GM23248 (cell line): ENCODE data around the gene HIVEP3. TPM values are rescaled to one million over a fixed set of nuclear protein-coding genes. Genes with fewer than 3 reads are reported as not detected.

Experiments used
- DNase-seq: peaks from one replicate; pipeline ENCODE4 v3.0.0-alpha.2; 2015
- H2AFZ ChIP-seq: fragments of 200-600 bp; sonication (generic); 2 replicates; pipeline ENCODE4 v1.6.1; 2016; ENCODE audit warnings: antibody characterized with exemption
- H3F3A ChIP-seq: fragments of 200-600 bp; sonication (generic); 2 replicates; pipeline ENCODE4 v1.6.1; 2016; ENCODE audit warnings: mild to moderate bottlenecking, antibody characterized with exemption, mixed run types; ENCODE audit not compliant: insufficient read depth
- H3K27ac ChIP-seq: fragments of 200-600 bp; sonication (generic); 2 replicates; pipeline ENCODE4 v1.5.1; 2016; ENCODE audit warnings: mild to moderate bottlenecking
- H3K27me3 ChIP-seq: fragments of 200-600 bp; sonication (generic); replicated peaks from 2 replicates; pipeline ENCODE4 v1.6.1; 2016; ENCODE audit warnings: mild to moderate bottlenecking; ENCODE audit not compliant: insufficient read depth
- H3K36me3 ChIP-seq: fragments of 200-600 bp; sonication (generic); 2 replicates; pipeline ENCODE4 v1.6.1; 2016; ENCODE audit warnings: low read depth, mild to moderate bottlenecking
- H3K4me1 ChIP-seq: fragments of 200-600 bp; sonication (generic); 2 replicates; pipeline ENCODE4 v1.6.1; 2016; ENCODE audit warnings: mild to moderate bottlenecking; ENCODE audit not compliant: insufficient read depth
- H3K4me2 ChIP-seq: fragments of 200-600 bp; sonication (generic); one replicate; pipeline ENCODE4 v1.6.1; 2016; ENCODE audit warnings: mild to moderate bottlenecking; ENCODE audit not compliant: unreplicated experiment
- H3K4me3 ChIP-seq: fragments of 200-600 bp; sonication (generic); 2 replicates; pipeline ENCODE4 v1.5.1; 2016; ENCODE audit warnings: mild to moderate bottlenecking
- H3K79me2 ChIP-seq: fragments of 200-600 bp; sonication (generic); 2 replicates; pipeline ENCODE4 v1.6.1; 2016; ENCODE audit warnings: mild to moderate bottlenecking; ENCODE audit not compliant: insufficient read depth
- H3K9ac ChIP-seq: fragments of 200-600 bp; sonication (generic); 2 replicates; pipeline ENCODE4 v1.6.1; 2016; ENCODE audit warnings: mild to moderate bottlenecking
- H3K9me2 ChIP-seq: fragments of 200-600 bp; sonication (generic); 2 replicates; pipeline ENCODE4 v1.6.1; 2016; ENCODE audit warnings: mixed run types, mild to moderate bottlenecking, moderate library complexity; ENCODE audit not compliant: insufficient read depth
- H3K9me3 ChIP-seq: fragments of 200-600 bp; sonication (generic); one replicate; pipeline ENCODE4 v1.6.1; 2017; ENCODE audit warnings: low read depth
- H4K20me1 ChIP-seq: fragments of 200-600 bp; sonication (generic); 2 replicates; pipeline ENCODE4 v1.6.0; 2016; ENCODE audit not compliant: insufficient read depth
- EZH2 ChIP-seq: fragments of 200-600 bp; sonication (generic); IDR thresholded peaks from 2 replicates; pipeline ENCODE4 v1.6.1; 2018; ENCODE audit warnings: antibody characterized with exemption, mild to moderate bottlenecking; ENCODE audit not compliant: insufficient read depth, poor library complexity, severe bottlenecking
- EZH2phosphoT487 ChIP-seq: fragments of 200-600 bp; sonication (generic); IDR thresholded peaks from 2 replicates; pipeline ENCODE4 v1.6.1; 2018; ENCODE audit warnings: antibody characterized with exemption, moderate library complexity, mild to moderate bottlenecking, low read depth; ENCODE audit not compliant: insufficient read depth
- WGBS, 2 experiments: methylation state at CpG; one replicate each; pipeline ENCODE4 v1.1.6; 2015 to 2017; ENCODE audit warnings: low lambda C conversion rate in 2 of 2, low coverage in 1 of 2; ENCODE audit errors: missing lambda C conversion rate in 2 of 2; 5-methylcytosine and 5-hydroxymethylcytosine counted together
- in situ Hi-C: fragments of 300-500 bp; cut with MboI; formaldehyde crosslinking; loops from 2 replicates; pipeline ENCODE4 v1.15.0; 2020
- polyA plus RNA-seq: library from polyadenylated mRNA; unstranded; fragments of >200 nt; fragmentation: Nextera tagmentation; extraction: Ambion mirVana; gene quantifications from 2 replicates; pipeline ENCODE4 v1.2.1, GENCODE V29; 2016
- total RNA-seq: library from RNA; depleted of rRNA; stranded (reverse); fragments of >200 nt; shearing (Covaris generic); gene quantifications from 2 replicates; pipeline ENCODE4 v1.2.3, GENCODE V29; 2014

HIVEP3 gene
- total and polyA plus RNA-seq, 2 experiments from 2014 or later: 1.7 to 7.2 TPM

DNA sequence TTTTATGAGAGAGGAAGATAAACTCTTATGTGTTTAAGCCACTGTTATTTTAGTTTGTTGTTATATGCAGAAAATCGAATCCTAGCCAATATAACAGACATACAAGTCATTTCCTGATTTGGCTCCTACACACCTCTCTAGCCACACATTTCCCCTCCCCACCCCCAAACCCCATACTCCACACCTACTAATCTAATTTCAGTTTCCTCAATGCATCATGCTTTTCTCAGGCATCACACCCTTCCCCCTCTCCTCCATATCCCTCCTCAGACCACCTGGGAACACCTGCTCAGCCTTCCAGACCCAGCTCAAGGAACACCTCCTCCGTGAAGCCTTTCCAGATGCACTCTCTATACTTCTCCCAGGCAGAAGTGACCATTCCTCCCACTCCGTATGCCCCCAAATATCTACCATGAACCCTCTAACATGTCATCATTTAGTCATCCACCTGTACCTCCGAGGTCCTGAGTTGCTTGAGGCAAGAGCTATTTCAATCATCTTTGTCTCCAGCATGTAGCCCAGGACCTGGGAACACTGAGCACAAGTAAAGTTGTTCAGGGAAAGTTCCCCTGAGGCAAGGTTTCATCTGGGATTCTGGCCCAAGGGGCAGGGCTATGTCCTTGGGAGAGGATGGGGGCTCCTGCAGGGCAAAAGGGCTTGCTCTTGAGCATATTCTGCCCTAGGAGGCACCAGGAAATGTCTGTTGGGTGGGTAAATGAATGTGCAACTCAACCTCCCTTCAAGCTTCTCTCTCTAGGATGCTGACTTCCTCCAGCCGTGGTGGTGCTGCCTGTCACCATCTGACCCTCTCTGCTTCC lies 126.8 kb downstream of the HIVEP3 start:
- in situ Hi-C loops: loop anchor here (10.0 kb wide), 1 partner anchor 217 kb away; no protein-coding TSS in a partner anchor
- 77 to 80% methylated on average over 5 of the region's 5 CpGs for WGBS, 2 experiments

DNA sequence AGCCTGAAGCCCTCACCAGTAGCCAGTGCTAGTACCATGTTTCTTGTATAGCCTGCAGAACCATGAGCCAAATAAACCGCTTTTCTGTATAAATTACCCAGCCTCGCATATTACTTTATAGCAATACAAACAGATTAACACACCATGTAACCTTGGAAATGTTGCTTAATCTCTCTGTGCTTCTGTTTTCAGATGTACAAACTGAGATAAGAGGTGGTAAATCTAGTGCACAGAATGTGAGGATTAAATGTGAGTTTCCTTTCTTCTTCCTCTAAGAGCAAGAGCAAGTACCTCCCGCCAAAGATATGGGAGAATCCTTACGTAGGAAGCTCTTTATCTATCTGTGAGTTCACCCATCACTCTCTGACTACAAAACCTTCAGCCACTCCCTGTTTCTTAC lies 128.4 kb downstream of the HIVEP3 start:
- DNase-seq: no peak
- H3F3A ChIP-seq: no peaks in the 10 kb centered on the region
- H3K4me3 ChIP-seq: no peak overlapping the region

More for the DNA sequence above, 126.8 kb downstream of the HIVEP3 start:
- Histone ChIP-seq H3K4me2 (no peak overlapping the region), H3K4me3 (no peak overlapping the region), H3K27me3 (no peaks in the 10 kb centered on the region), H2AFZ (no peak overlapping the region), H4K20me1 (no peaks in the 10 kb centered on the region), H3K9me2 (no peaks in the 10 kb centered on the region), H3K79me2 (no peaks in the 10 kb centered on the region), H3K4me1 (no peaks in the 10 kb centered on the region), H3K27ac (no peak overlapping the region), H3F3A (no peaks in the 10 kb centered on the region), H3K9ac (no peak overlapping the region), H3K36me3 (no peaks in the 10 kb centered on the region), H3K9me3 (no peaks in the 10 kb centered on the region)
- DNase-seq: no peak
- TF ChIP-seq EZH2: no peak
- no peak for TF ChIP-seq EZH2phosphoT487

DNA sequence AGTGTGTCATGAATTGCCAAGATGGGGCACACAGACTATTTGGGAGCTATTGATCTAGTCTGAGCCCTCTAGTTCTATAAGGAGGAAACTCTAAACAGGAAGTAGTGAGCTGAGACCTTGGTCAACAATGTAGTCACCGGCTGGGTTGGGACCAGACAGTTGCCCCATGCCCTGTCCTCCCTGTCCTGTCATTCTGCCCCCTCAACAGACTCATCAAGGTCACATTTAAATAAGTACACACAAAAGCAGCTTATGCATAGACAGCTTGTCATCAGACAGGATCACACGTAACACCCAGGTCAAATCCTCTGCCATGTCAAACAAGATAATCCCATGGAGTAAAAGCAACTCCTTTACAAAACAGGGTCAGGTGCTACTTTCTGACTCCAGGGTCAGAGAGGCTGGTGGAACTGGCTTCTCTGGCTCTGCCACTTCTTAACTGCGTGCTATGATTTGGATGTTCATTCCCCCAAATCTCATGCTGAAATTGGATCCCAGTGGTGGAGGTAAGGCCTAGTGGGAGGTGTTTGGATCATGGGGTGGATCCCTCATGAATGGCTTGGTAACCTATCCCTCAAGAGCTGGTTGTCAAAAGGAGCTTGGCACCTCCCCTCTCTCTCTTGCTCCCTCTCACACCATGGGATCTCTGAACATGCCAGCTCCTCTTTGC lies 128.9 kb downstream of the HIVEP3 start:
- no peaks in the 10 kb centered on the region for H3K9me3 ChIP-seq
- no peak overlapping the region for H3K4me3 ChIP-seq
- H3K9me2 ChIP-seq: no peaks in the 10 kb centered on the region
- no peaks in the 10 kb centered on the region for H4K20me1 ChIP-seq
- H2AFZ ChIP-seq: no peak overlapping the region
- no peak overlapping the region for H3K4me2 ChIP-seq
- in situ Hi-C loops: loop anchor here (10.0 kb wide), 1 partner anchor 215 kb away; no protein-coding TSS in a partner anchor
- H3K36me3 ChIP-seq: no peaks in the 10 kb centered on the region
- no peaks in the 10 kb centered on the region for H3K79me2 ChIP-seq
- WGBS, 2 experiments: 90 to 92% methylated on average over 3 of the region's 3 CpGs
- H3K27ac ChIP-seq: no peak overlapping the region
- H3K27me3 ChIP-seq: no peaks in the 10 kb centered on the region
- peaks cover 4% of the 10 kb centered on the region for H3K4me1 ChIP-seq
- no peak overlapping the region for H3K9ac ChIP-seq
- H3F3A ChIP-seq: no peaks in the 10 kb centered on the region
- TF ChIP-seq EZH2 (no peak), EZH2phosphoT487 (no peak)
- no peak for DNase-seq

More for the DNA sequence above, 128.4 kb downstream of the HIVEP3 start:
- Histone ChIP-seq H4K20me1 (no peaks in the 10 kb centered on the region), H3K9me2 (no peaks in the 10 kb centered on the region), H3K36me3 (no peaks in the 10 kb centered on the region), H3K9ac (no peak overlapping the region), H3K4me1 (no peaks in the 10 kb centered on the region), H3K27ac (no peak overlapping the region), H3K4me2 (no peak overlapping the region), H2AFZ (no peak overlapping the region), H3K27me3 (no peaks in the 10 kb centered on the region), H3K79me2 (no peaks in the 10 kb centered on the region), H3K9me3 (no peaks in the 10 kb centered on the region)
- 85 to 87% methylated on average over 4 of the region's 4 CpGs for WGBS, 2 experiments
- in situ Hi-C loops: loop anchor here (10.0 kb wide), 1 partner anchor 216 kb away; no protein-coding TSS in a partner anchor
- TF ChIP-seq EZH2phosphoT487 (no peak), EZH2 (no peak)

DNA sequence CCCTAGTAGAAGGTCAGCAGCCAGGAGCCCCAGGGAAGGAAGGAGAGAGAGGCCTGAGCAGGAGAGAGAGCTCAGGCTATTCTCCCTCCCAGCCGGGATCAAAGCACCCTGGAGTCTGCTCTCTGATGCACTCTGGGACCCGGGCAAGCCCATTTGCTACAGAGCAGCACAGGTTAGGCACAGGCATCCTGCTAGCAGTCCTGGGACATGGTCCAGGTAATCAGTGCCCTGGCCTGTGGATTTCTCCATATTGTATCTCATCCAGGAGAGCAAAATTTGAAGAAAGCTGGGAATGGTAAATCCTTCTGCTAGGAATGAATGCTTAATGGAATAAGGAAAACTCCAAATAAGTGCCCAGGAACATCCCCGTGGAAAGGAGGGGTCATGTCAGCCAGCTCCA lies 130.3 kb downstream of the HIVEP3 start:
- no peak for TF ChIP-seq EZH2phosphoT487
- TF ChIP-seq EZH2: no peak
- Histone ChIP-seq H2AFZ (no peak overlapping the region), H3K27me3 (no peaks in the 10 kb centered on the region), H3K9me3 (no peaks in the 10 kb centered on the region), H4K20me1 (no peaks in the 10 kb centered on the region), H3K27ac (no peak overlapping the region), H3K9ac (no peak overlapping the region), H3K9me2 (no peaks in the 10 kb centered on the region), H3K36me3 (no peaks in the 10 kb centered on the region), H3K4me2 (no peak overlapping the region), H3K4me3 (no peak overlapping the region), H3K79me2 (no peaks in the 10 kb centered on the region), H3F3A (peaks cover 11% of the 10 kb centered on the region; the same call in 1 of the 2 replicates), H3K4me1 (peaks cover 18% of the 10 kb centered on the region)
- 89 to 95% methylated on average over 3 of the region's 3 CpGs for WGBS, 2 experiments
- in situ Hi-C loops: no loop called here
- no peak for DNase-seq
